ENCODE measurements around the gene TRIM42. TPM values are rescaled to one million over a fixed set of nuclear protein-coding genes. Genes with fewer than 3 reads are reported as not detected.

Gene TRIM42
- total and polyA plus RNA-seq, 2 of the 8 experiments (the other 6 are each of a cell fraction or from before 2014, with no cell fraction given), result not detected

- Histone ChIP-seq H3K23me2 (ENCODE audit: low read depth, low read length) (no peaks in the 10 kb centered on the region), H2BK15ac (ENCODE audit: low read length) (no peak overlapping the region), H2AFZ (ENCODE audit: low read length) (no peak overlapping the region), H3K79me1 (ENCODE audit: low read depth, low read length) (no peaks in the 10 kb centered on the region), H2BK5ac (ENCODE audit: low read depth, low read length) (no peak overlapping the region), H3K18ac (ENCODE audit: extremely low read depth, low read length) (no peak overlapping the region), H3K14ac (ENCODE audit: insufficient read length) (no peak overlapping the region), H2BK20ac (ENCODE audit: low read length) (no peak overlapping the region), H3K56ac (replicated peaks; ENCODE audit: insufficient read length, low read depth, low read length) (no peak overlapping the region), H3K27ac (ENCODE audit: low read depth, low read length) (no peak overlapping the region), H3K36me3 (ENCODE audit: control insufficient read depth in 2 of 4, insufficient read depth in 4 of 4, low read length in 3 of 4) (no peaks in the 10 kb centered on the region), H4K5ac (ENCODE audit: insufficient read length, low read depth, low read length) (no peak overlapping the region), H3K9me3 (ENCODE audit: insufficient read depth in 2 of 2, low read depth in 1 of 2, low read length in 1 of 2) (no peaks in the 10 kb centered on the region), H3K4me3 (ENCODE audit: extremely low read depth in 1 of 4, insufficient read depth in 2 of 4, low read depth in 3 of 4, low read length in 4 of 4) (no peak overlapping the region), H3K79me2 (ENCODE audit: control insufficient read depth in 1 of 2, insufficient read depth in 2 of 2, low read length in 2 of 2) (no peaks in the 10 kb centered on the region), H3K23ac (ENCODE audit: insufficient read length) (no peak overlapping the region), H3K4me1 (replicated peaks in 1 of 4; ENCODE audit: control insufficient read depth in 3 of 4, insufficient read depth in 4 of 4, low read length in 3 of 4) (no peaks in the 10 kb centered on the region), H4K8ac (ENCODE audit: extremely low read depth, insufficient read depth, low read length) (no peak overlapping the region), H3K27me3 (replicated peaks in 1 of 4; ENCODE audit: control insufficient read depth in 3 of 4, extremely low read depth in 1 of 4, insufficient read depth in 3 of 4, low read length in 3 of 4) (no peaks in the 10 kb centered on the region), H2BK12ac (ENCODE audit: low read depth, low read length) (no peak overlapping the region), H3K9ac (replicated peaks in 1 of 4; ENCODE audit: extremely low read depth in 1 of 4, low read depth in 3 of 4, low read length in 3 of 4) (no peak overlapping the region), H4K91ac (replicated peaks; ENCODE audit: insufficient read length, low read length) (no peak overlapping the region), H3K4ac (replicated peaks; ENCODE audit: insufficient read length, low read depth, low read length) (no peak overlapping the region), H2BK120ac (replicated peaks; ENCODE audit: low read depth, low read length) (no peak overlapping the region), H4K20me1 (replicated peaks in 1 of 2; ENCODE audit: control insufficient read depth in 1 of 2, insufficient read depth in 2 of 2, low read length in 2 of 2) (no peaks in the 10 kb centered on the region), H2AK5ac (ENCODE audit: low read depth, low read length) (no peak overlapping the region), H3K4me2 (ENCODE audit: insufficient read depth in 1 of 2, low read depth in 2 of 2, low read length in 2 of 2) (no peak overlapping the region)
- DNase-seq (ENCODE audit: low read depth in 1 of 2, low spot score in 2 of 2) (no peak), FAIRE-seq (no peak)
- ChIA-PET CTCF (ENCODE audit: partially characterized antibody) (interaction anchor here (1.2 kb wide), 1 partner anchor 21 kb away, joined by 3 read pairs; no protein-coding TSS in a partner anchor), POLR2A (ENCODE audit: partially characterized antibody) (no interaction called here)
- TF ChIP-seq TCF12 (IDR thresholded peaks at IDR 0.05; ENCODE audit: low read depth, low read length) (no peak), SP4 (IDR thresholded peaks at IDR 0.05; ENCODE audit: low read length) (no peak), YY1 (IDR thresholded peaks at IDR 0.05; ENCODE audit: low read depth, low read length) (no peak), NRF1 (IDR thresholded peaks at IDR 0.05; ENCODE audit: low read depth, low read length) (no peak), HDAC6 (IDR thresholded peaks at IDR 0.05; ENCODE audit: low read depth, low read length) (no peak), ATF3 (IDR thresholded peaks at IDR 0.05; ENCODE audit: insufficient read depth, low read depth, low read length) (no peak), EZH2 (IDR thresholded peaks at IDR 0.05; ENCODE audit: low read depth, low read length, severe bottlenecking) (no peak), CREB1 (IDR thresholded peaks at IDR 0.05) (no peak), RFX5 (IDR thresholded peaks at IDR 0.05; ENCODE audit: borderline replicate concordance, low read depth, low read length) (no peak), POLR2A (IDR thresholded peaks at IDR 0.05; ENCODE audit: control extremely low read depth in 1 of 2, low read depth in 2 of 2, low read length in 2 of 2) (no peak), CBX8 (IDR thresholded peaks at IDR 0.05; ENCODE audit: borderline replicate concordance, low read depth, low read length) (no peak), SUZ12 (IDR thresholded peaks at IDR 0.05; ENCODE audit: low read length) (no peak)
- WGBS, 2 experiments (ENCODE audit: extremely low coverage in 1 of 2, insufficient coverage in 1 of 2, insufficient read length in 1 of 2, insufficient replicate concordance in 2 of 2, low coverage in 1 of 2, low lambda C conversion rate in 2 of 2, missing lambda C conversion rate in 1 of 2), result 83% methylated on average over 1 of the region's 1 CpG; no CpG with 5 or more reads in 1 of the 2 experiments
Observed at GRCh38 chr3:140748903-140749302, 71.0 kb downstream of the TRIM42 start.
